Right lobe of liver (tissue), 4 donors: ENCODE results near the gene ZMIZ1.

Experiments used
- CTCF ChIP-seq, 4 donors: fragments of 200-600 bp in 3 of 4; fragments of 450-650 bp in 1 of 4; IDR thresholded peaks; one replicate each; pipeline versions ENCODE4 v1.5.1 to v1.8.0; 2016 to 2022; ENCODE audit warnings: antibody characterized with exemption in 4 of 4, mild to moderate bottlenecking in 2 of 4
- POLR2A ChIP-seq: fragments of 450-650 bp; IDR thresholded peaks from one replicate; pipeline ENCODE4 v1.6.1; 2017; ENCODE audit warnings: antibody characterized with exemption, mild to moderate bottlenecking
- donor health status: DM: no; HTN: no; CAD: no.
- donor health status: DM: no; HTN: no; CAD: no.
- donor health status: DM: no; HTN: yes; CAD: no.

- TF ChIP-seq CTCF (IDR thresholded peaks at IDR 0.05), result no peak
- TF ChIP-seq POLR2A, result no peak
Observed at GRCh38 chr10:79077488-79078173, 8.9 kb downstream of the ZMIZ1 start.
